C4-2B (cell line): ENCODE results near the gene IGLON5.

Experiments used
- ZFX ChIP-seq: fragments of 450-650 bp; IDR thresholded peaks from 2 replicates; pipeline ENCODE4 v1.6.1; 2017
- TF ChIP-seq, protein P1 (sequence below): fragments of 450-650 bp; conservative IDR thresholded peaks from 2 replicates; pipeline ENCODE4 v1.5.1; 2017; ENCODE audit warnings: mild to moderate bottlenecking

- TF ChIP-seq, protein P1, sequence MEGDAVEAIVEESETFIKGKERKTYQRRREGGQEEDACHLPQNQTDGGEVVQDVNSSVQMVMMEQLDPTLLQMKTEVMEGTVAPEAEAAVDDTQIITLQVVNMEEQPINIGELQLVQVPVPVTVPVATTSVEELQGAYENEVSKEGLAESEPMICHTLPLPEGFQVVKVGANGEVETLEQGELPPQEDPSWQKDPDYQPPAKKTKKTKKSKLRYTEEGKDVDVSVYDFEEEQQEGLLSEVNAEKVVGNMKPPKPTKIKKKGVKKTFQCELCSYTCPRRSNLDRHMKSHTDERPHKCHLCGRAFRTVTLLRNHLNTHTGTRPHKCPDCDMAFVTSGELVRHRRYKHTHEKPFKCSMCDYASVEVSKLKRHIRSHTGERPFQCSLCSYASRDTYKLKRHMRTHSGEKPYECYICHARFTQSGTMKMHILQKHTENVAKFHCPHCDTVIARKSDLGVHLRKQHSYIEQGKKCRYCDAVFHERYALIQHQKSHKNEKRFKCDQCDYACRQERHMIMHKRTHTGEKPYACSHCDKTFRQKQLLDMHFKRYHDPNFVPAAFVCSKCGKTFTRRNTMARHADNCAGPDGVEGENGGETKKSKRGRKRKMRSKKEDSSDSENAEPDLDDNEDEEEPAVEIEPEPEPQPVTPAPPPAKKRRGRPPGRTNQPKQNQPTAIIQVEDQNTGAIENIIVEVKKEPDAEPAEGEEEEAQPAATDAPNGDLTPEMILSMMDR: no peak
- no peak for TF ChIP-seq ZFX
Observed at GRCh38 chr19:51371186-51371690, 59.8 kb downstream of the IGLON5 start.
